GM19467 (cell line): Measurements from ENCODE around the gene CCDC47.
A peak's percentile ranks its signal among the peaks of the same experiment; 100 is the strongest.
"Not testable (repeated sequence)": the region's sequence is repeated elsewhere in the genome, so short reads cannot be mapped to it uniquely, and the experiment has no call there.

Source experiments
- ATAC-seq: cut with Tn5 transposase; IDR thresholded peaks from one replicate; pipeline ENCODE4 v1.9.1; 2021; ENCODE audit warnings: mild to moderate bottlenecking, moderate library complexity; ENCODE audit not compliant: unreplicated experiment

The CCDC47 gene, protein sequence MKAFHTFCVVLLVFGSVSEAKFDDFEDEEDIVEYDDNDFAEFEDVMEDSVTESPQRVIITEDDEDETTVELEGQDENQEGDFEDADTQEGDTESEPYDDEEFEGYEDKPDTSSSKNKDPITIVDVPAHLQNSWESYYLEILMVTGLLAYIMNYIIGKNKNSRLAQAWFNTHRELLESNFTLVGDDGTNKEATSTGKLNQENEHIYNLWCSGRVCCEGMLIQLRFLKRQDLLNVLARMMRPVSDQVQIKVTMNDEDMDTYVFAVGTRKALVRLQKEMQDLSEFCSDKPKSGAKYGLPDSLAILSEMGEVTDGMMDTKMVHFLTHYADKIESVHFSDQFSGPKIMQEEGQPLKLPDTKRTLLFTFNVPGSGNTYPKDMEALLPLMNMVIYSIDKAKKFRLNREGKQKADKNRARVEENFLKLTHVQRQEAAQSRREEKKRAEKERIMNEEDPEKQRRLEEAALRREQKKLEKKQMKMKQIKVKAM

DNA sequence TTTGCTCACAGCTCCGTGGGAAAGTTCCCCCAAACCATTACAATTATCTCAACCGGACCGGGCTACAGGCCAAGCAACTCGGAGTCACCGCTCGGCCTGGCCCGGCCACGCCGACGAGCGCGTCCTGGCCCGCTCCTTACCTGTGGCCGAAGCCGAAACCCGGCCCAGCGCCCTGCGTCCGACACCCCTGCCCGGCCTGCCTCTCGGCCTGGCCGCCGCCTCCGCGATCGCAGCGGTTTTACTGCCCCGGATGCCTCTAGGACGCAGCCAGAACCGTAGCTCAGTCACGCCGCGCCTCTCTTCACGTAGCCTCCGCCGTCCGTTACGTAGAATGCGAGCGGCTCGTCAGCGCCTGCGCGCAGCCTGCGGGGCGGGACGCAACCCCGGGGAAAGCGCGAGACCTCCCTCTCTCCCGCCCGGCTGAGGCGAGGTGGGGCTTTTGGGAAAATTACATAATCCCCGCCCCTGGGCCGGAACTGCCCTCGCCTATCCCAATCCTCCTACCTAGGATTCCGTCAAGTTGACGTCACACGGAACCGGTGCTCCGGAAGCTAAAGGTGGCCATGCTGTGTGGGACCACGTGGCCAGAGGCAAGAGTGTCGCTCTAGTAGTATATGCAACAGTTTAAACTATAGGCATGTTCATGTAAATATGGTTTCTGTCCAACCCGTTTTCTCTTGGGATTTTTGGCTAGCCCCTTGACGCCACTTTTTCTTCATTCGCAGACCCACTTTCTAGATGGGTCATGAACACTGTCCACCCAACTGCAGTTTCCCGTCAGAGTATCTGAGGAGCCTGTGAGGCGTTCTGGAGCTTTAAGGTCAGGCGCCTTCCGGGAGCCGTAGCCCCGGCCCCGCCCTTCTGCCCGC is at the start of gene CCDC47:
Gene CCDC47, minus strand, starts transcription at position 326 of the 869 bp plus-strand sequence. CDS start 7,422 bp downstream, outside the sequence.
- ATAC-seq = peak; percentile 83

DNA sequence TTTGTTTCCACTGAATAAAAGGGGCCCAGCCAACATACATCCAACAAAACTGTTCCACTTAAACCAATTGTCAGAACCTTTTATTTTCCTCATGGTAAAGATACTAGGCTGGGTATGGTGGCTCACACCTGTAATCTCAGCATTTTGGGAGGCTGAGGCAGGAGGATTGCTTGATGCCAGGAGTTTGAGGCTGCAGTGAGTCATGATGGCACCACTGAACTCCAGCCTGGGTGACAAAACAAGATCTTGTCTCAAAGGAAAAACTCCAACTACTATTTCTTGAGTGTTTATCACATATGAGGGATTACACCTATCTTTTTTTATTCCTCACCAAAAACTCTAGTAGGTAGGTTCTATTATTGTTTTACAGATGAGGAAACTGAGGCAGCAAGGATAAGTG is 49.1 kb upstream of the CCDC47 start:
- no peak for ATAC-seq

DNA sequence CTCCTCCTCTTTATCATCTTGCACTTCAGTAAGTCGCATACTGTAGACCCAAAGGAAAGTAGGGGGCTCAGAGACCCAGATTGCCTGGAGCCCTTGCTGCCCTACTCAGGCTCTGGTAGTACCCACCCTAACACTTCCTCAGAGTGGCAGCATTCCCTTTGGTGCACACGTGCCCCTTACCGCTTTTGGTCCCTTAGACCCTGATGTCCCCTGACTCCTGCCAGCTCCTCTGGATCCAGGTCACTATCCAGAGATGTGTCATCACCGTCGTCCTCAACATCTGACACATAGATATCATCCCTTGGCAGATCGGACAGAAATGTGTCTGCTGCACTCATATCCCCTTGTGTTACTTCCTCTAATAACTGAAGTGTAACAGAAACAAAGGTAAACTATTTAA is 48.4 kb upstream of the CCDC47 start:
- ATAC-seq = no peak

DNA sequence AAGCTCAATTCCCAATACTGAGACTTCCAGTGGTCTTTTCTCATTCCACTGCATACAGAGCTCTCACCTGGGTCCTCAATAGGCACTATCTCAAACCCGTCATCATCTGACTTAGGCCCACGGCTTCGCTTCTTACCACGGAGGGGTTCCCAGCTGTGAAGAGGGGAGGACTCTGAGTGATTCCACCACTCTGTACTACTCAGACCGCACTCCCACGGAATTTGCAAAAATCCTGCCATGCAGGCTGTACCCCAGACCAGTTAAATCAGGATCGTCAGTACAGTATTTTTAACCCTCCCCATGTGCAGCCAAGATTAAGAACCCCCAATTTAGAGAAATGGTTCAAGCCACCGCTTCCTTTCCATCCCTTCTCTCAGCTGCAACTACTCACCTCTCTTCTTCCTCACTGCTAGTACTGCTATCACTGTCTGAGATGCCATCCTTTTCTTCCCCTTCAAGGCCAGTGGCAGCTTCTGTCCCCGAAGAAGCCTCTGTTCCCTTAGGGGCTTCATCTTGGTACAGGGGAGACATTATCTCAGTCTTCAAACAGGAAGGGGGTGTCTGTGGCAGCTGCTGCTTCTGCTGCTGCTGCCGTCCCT is 47.7 kb upstream of the CCDC47 start:
- ATAC-seq = no peak

DNA sequence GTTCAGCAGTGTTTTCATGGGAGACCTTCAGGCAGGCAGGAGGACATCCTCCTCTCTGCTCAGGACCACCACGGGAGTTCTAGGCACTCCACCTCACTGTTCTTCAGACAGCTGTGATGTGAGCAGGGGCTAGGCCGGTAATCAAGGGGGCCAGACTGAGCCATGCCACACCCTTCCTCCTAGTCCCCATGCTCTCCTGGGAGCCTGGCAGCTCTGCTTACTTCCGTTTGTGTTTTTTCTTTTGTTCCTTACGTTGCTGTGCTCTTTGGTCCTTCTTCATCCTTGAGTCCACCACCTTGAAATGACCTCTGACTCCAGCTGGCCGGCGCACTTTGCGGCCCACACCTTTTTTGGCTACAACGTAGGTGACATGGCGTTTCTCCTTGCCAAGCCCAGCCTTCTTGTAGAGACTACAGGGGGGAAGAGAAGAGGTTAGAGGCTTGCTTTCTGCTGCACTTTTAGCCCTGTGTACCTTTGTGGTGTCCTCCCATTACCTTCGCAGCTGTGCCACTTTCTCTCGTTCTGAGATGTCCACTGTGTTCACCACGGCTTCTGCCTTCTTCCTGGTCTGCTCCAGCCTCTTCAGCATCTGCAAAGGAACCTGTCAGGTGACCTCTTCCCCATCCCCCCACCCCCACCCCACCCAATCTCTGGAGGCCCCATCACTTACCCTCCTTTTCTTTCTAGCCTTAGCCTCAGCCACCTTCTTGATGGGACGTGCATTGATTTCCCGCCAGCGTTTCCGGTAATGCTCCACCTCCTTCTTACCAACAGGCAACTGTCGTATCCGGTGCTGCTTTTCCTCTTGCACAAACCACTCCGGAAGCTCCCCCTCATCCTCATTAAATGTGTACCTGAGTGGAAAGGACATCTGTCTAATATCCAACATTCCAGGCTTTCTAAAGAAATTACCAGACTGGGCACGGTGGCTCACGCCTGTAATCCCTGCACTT is 46.5 kb upstream of the CCDC47 start:
- ATAC-seq = no peak

DNA sequence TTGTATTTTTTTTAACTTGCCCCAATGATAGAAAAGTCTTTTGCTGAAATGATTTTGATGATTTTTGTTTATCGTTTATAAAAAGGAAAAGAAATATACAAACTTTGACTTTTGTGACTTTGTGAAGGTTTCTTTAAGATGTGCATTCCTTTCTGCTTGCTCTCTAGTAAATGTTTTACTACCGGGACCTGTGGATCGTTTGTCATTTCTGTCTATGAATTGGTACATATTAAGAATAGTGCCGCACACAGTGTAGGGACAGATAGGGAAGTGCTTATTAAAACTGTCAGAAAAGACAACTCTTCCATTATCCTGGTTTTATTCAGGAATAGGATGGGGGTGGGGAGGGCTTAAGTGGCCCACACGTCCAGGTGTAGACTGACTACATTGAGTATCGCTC is 45.7 kb upstream of the CCDC47 start:
- no peak for ATAC-seq

DNA sequence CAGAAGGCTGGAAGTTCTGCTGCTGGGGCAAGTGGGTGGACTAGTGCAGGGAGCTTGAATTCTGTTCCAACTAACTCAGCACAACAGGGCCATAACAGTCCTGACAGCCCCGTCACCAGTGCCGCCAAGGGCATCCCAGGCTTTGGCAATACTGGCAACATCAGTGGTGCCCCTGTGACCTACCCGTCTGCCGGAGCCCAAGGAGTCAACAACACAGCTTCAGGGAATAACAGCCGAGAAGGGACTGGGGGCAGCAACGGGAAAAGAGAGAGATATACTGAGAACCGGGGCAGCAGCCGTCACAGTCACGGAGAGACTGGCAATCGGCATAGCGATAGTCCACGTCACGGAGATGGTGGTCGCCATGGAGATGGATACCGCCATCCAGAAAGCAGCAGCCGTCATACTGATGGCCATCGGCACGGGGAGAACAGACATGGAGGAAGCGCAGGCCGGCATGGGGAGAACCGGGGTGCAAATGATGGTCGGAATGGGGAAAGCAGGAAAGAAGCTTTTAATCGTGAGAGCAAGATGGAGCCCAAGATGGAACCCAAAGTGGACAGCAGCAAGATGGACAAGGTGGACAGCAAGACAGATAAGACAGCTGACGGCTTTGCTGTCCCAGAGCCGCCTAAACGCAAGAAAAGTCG is 44.5 kb upstream of the CCDC47 start:
- no peak for ATAC-seq

DNA sequence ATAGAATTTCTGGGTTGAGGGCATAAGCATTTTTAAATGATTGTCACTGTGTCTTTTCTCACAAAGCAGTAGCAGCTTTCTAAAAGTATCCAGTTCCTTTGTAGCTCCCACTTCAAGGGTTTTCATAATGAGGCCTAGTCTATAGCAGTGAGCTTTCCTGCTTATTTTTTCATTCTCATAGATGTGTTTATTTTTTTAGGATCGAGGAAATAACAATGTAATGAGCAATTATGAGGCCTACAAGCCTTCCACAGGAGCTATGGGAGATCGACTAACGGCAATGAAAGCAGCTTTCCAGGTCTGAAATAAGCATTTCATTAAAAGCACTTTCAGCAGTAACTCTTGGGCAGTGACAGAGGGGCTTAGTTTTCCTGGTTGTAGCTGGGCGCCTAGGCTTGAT is 43.3 kb upstream of the CCDC47 start:
- ATAC-seq = no peak

DNA sequence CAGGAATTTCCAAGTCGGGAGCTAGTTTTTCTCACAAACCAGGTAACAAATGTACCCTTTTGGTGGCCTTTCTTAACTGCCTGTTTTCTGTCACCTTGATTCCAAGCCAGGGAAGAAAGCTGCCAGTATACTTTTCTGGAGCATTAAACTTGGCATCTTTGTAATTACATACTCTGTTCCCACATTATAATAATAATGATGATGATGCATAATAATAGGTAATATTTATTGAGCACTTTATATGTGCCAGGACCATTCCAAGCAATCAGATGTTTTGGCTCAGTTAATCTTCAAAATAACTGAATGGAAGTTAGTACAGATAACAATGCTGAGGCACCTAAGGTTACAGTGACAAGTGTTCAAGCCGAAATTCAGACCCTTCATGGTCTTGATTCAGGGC is 42.7 kb upstream of the CCDC47 start:
- ATAC-seq = no peak

DNA sequence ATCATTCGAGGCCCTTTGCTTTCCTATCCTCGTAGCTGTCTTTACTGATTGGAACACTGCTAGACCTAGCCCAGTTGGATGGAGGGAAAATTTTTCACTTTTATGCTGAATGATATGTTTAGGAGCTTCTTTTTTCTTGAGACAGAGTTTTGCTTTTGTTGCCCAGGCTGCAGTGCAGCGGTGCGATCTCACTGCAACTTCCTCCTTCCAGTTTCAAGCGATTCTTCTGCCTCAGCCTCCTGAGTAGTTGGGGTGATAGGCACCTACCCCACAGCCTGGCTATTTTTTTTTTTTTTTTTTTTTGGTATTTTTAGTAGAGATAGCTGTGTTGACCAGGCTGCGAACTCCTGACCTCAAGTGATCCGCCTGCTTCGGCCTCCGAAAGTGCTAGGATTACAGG is 36.6 kb upstream of the CCDC47 start:
- no peak for ATAC-seq

DNA sequence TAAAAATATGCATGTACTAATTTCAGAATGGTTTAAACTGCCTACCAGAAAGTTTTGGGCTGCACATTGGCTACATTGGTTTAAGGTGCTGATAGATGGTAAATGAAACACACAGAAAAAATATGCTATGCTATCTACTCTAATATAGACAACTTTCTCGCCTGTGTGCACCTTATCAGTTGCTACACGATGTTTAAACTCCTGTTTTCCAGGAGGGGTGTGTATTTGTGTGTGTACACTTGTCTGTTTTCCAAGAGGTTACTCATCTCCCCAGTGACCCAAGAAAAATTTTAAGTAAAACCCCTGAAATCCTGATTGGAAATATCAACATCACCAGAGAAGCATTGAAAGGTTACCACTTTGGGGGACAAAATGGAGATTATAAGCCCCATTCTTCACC is 32.2 kb upstream of the CCDC47 start:
- ATAC-seq = no peak

DNA sequence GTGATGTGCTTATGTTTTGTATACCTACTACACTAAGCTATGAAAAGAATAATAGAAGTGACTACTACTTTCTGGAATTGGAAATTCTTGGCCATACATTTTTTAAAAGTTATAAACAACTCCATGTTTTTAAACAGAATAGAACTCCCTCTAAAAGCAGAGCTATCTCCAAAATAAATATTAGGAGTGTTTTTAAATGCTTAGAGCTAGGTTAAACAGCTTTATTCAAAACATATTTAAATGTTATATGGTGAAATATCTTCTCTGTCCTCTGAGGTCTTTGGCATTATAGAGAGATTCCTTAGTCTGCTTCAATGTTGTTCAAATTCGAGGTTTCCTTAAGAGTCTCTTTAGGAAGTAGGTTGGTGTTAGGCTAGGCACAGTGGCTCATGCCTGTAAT is 30.9 kb upstream of the CCDC47 start:
- no peak for ATAC-seq

DNA sequence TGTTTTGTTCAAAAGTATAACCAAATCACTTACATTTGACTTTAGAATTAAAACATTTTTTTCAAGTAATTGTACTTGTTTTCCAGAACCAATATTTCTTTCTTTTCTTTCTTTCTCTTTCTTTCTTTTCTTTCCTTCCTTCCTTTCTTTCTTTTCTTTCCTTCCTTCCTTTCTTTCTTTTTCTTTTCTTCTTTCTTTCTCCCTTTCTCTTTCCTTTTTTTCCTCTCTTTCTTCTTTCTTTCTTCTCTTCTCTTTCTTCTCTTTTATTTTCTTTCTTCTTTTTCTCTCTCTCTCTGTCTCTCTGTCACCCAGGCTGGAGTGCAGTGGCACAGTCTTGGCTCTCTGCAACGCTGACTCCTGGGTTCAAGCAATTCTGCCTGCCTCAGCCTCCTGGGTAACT is 27.4 kb upstream of the CCDC47 start:
- ATAC-seq = no peak

DNA sequence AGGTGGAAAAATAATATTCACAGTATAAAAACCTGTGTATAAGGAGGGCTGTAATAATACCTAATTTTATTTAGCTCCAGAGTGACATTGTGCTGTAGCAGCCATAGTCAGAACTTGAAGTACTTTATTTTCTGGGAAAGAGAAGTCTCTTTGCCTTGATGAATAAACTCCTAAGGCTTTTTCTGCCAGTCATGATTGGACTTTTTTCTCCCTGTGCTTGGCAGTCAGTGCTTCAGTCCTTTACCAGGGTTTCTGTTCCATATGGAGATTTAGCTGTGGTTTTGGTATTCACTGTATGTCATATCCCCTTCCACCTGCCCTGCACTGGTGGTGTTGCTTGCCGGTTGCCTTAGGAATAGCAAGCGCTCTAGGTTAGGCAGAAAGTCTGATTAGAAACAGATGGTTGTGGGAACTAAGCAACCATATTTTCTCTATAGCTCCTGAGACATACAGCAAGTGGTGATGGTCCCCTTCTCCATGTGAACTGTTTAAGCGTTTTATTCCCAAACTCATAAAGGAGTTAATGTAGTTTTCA is 25.2 kb upstream of the CCDC47 start:
- ATAC-seq = no peak

DNA sequence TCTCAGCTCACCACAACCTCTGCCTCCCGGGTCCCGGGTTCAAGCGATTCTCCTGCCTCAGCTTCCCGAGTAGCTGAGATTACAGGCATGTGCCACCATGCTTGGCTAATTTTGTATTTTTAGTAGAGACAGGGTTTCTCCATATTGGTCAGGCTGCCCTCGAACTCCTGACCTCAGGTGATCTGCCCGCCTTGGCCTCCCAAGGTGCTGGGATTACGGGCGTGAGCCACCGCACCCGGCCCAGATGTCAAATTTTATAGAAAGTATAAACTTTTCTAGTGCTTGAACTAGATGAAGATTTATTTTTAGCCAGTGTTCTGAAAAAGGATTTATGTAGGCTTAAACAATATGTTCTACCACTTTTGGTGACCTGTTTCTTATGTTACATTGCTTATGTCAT is 23.0 kb upstream of the CCDC47 start:
- not testable (repeated sequence) for ATAC-seq

DNA sequence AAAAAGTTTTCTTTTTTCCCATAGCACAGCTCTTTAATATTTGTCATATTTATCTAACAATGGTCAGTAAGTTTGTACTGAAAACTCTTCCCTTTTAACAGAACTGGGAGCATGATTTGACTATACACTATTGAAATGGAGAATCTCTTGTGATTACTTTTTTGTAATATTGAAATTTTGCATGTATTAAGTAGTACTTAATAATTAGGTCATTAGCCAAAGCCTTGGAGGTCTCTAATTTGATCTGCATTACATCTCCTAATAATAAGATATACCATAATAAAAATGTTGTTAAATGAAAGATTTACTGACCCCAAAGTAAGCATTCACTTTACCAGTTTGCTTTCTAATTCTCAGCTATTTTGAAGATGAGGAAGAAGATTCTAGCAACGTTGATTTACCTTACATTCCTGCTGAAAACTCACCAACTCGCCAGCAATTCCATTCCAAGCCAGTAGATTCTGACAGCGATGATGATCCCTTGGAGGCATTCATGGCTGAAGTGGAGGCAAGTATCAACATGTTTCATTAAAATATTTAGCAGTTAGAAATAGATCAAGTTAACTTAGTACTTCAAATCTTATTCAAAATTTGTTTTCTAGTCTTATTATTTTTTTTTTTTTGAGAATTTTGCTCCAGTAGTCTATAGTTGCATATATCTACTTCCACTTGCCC is 18.8 kb upstream of the CCDC47 start:
- ATAC-seq = no peak

DNA sequence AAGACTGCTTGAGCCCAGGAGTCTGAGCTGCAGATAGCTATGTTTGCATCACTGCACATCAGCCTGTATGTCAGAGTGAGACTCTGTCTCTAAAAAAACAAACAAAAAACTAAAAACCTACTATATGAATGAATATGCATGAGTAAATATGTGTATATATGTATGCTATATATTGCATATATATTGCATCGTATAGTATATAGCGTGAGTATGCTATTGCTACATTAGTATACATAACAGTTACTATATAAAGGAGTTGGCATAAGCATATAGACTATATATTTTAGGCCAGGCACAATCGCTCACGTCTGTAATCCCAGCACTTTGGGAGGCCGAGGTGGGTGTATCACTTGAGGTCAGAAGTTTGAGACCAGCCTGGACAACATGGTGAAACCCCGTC is 16.7 kb upstream of the CCDC47 start:
- ATAC-seq = no peak

DNA sequence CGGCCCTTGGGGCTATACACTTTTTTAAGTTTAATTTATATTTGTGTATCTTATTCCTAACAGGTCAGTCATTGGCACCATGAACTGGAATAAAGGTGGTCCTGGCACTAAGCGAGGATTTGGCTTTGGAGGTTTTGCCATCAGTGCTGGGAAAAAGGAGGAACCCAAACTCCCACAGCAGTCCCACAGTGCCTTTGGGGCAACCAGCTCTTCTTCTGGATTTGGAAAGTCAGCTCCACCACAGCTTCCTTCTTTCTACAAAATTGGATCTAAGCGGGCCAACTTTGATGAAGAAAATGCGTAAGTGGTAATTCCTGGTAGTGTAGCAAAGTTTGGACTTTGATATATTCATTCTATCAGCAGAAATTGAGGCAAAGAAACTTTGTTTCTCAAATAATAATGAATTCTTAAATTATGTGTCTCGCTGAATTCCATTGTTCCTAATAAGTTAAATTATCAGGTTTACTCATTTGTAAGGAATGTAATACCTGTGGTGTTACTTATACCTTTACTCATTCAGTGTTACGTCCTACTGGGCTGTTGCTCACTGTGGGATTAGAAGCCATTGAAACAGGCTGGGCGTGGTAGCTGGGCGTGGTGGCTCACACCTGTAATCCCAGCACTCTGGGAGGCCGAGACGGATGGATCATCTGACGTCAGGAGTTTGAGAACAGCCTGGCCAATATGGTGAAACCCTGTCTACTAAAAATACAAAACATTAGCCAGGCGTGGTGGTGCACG is 13.7 kb upstream of the CCDC47 start:
- no peak for ATAC-seq
